HEK293 (cell line): ENCODE results near the gene MUSK.

Experiments
- CTCF ChIA-PET: fragments of 350-600 bp; formaldehyde crosslinking; extraction: SDS; loops from one replicate; lab custom pipeline; 2021; ENCODE audit warnings: antibody characterized with exemption; lab: Yijun Ruan, JAX
- POLR2A ChIA-PET: fragments of 300-600 bp; formaldehyde crosslinking; extraction: SDS; loops from one replicate; lab custom pipeline; 2020; ENCODE audit warnings: antibody characterized with exemption, inconsistent platforms; lab: Yijun Ruan, JAX
- H3K27ac ChIP-seq: fragments of 200-500 bp; sonication (Bioruptor generic); 2 replicates; pipeline ENCODE4 v1.5.1; 2014; ENCODE audit warnings: low read depth, low read length, control low read depth, inconsistent platforms; ENCODE audit errors: extremely low read depth
- H3K36me3 ChIP-seq, 2 experiments: fragments of 200-500 bp in 1 of 2; sonication (Bioruptor generic) in 1 of 2; 1 replicate in 1 of 2; 2 replicates in 1 of 2; pipeline ENCODE4 v1.5.1; 2014 to 2017; ENCODE audit warnings: inconsistent platforms in 2 of 2, low read length in 2 of 2; ENCODE audit not compliant: control insufficient read depth in 2 of 2, insufficient read depth in 1 of 2
- H3K4me1 ChIP-seq: fragments of 200-500 bp; sonication (Bioruptor generic); 2 replicates; pipeline ENCODE4 v1.5.1; 2014; ENCODE audit warnings: mild to moderate bottlenecking, low read length, inconsistent platforms; ENCODE audit not compliant: control insufficient read depth, insufficient read depth
- H3K4me3 ChIP-seq: 2 replicates; pipeline ENCODE4 v1.5.1; 2011; ENCODE audit warnings: low read depth, mild to moderate bottlenecking, control low read depth, low read length, moderate library complexity
- H3K9me3 ChIP-seq: fragments of 200-500 bp; sonication (Bioruptor generic); 2 replicates; pipeline ENCODE4 v1.5.1; 2014; ENCODE audit warnings: low read depth, low read length, inconsistent platforms; ENCODE audit not compliant: control insufficient read depth, insufficient read depth
- FEZF1 ChIP-seq: fragments of 450-650 bp; formaldehyde crosslinking; IDR thresholded peaks from 2 replicates; pipeline ENCODE4 v1.5.1; 2016; ENCODE audit warnings: missing biosample characterization, missing genetic modification characterization
- MZF1 ChIP-seq: fragments of 450-650 bp; formaldehyde crosslinking; IDR thresholded peaks from 2 replicates; pipeline ENCODE4 v1.5.1; 2017; ENCODE audit warnings: missing biosample characterization, missing genetic modification characterization, borderline replicate concordance
- ZBTB7A ChIP-seq: fragments of 450-650 bp; formaldehyde crosslinking; IDR thresholded peaks from 2 replicates; pipeline ENCODE4 v1.5.1; 2016; ENCODE audit warnings: low read depth, missing biosample characterization, missing genetic modification characterization
- ZNF169 ChIP-seq: fragments of 450-650 bp; formaldehyde crosslinking; IDR thresholded peaks from 2 replicates; pipeline ENCODE4 v1.5.1; 2016; ENCODE audit warnings: missing biosample characterization, missing genetic modification characterization
- ZNF174 ChIP-seq: fragments of 450-650 bp; formaldehyde crosslinking; IDR thresholded peaks from 2 replicates; pipeline ENCODE4 v1.5.0; 2017; ENCODE audit warnings: missing biosample characterization, mild to moderate bottlenecking, missing genetic modification characterization
- ZNF175 ChIP-seq: fragments of 450-650 bp; formaldehyde crosslinking; IDR thresholded peaks from 2 replicates; pipeline ENCODE4 v1.5.1; 2016; ENCODE audit warnings: missing biosample characterization, missing genetic modification characterization
- ZNF221 ChIP-seq: fragments of 450-650 bp; formaldehyde crosslinking; IDR thresholded peaks from 2 replicates; pipeline ENCODE4 v1.5.1; 2017; ENCODE audit warnings: missing biosample characterization, missing genetic modification characterization, borderline replicate concordance
- ZNF311 ChIP-seq: fragments of 450-650 bp; formaldehyde crosslinking; IDR thresholded peaks from 2 replicates; pipeline ENCODE4 v1.5.1; 2017; ENCODE audit warnings: missing biosample characterization, missing genetic modification characterization, borderline replicate concordance
- ZNF426 ChIP-seq: fragments of 450-650 bp; formaldehyde crosslinking; IDR thresholded peaks from 2 replicates; pipeline ENCODE4 v1.5.1; 2017; ENCODE audit warnings: missing biosample characterization, missing genetic modification characterization, mild to moderate bottlenecking, inconsistent platforms, moderate library complexity
- ZNF473 ChIP-seq: fragments of 450-650 bp; formaldehyde crosslinking; IDR thresholded peaks from 2 replicates; pipeline ENCODE4 v1.5.1; 2017; ENCODE audit warnings: missing biosample characterization, missing genetic modification characterization
- ZNF501 ChIP-seq: fragments of 450-650 bp; formaldehyde crosslinking; IDR thresholded peaks from 2 replicates; pipeline ENCODE4 v1.5.1; 2016; ENCODE audit warnings: missing biosample characterization, missing genetic modification characterization
- ZNF530 ChIP-seq: fragments of 450-650 bp; formaldehyde crosslinking; IDR thresholded peaks from 2 replicates; pipeline ENCODE4 v1.5.1; 2016; ENCODE audit warnings: low read depth, missing biosample characterization, missing genetic modification characterization
- ZNF544 ChIP-seq: fragments of 450-650 bp; formaldehyde crosslinking; IDR thresholded peaks from 2 replicates; pipeline ENCODE4 v1.5.0; 2017; ENCODE audit warnings: missing biosample characterization, missing genetic modification characterization
- ZNF548 ChIP-seq: fragments of 450-650 bp; formaldehyde crosslinking; IDR thresholded peaks from 2 replicates; pipeline ENCODE4 v1.5.1; 2016; ENCODE audit warnings: missing biosample characterization, missing genetic modification characterization
- ZNF621 ChIP-seq: fragments of 450-650 bp; formaldehyde crosslinking; IDR thresholded peaks from 2 replicates; pipeline ENCODE4 v1.5.1; 2017; ENCODE audit warnings: missing biosample characterization, missing genetic modification characterization
- ZNF624 ChIP-seq: fragments of 450-650 bp; formaldehyde crosslinking; IDR thresholded peaks from 2 replicates; pipeline ENCODE4 v1.5.1; 2017; ENCODE audit warnings: missing biosample characterization, missing genetic modification characterization
- ZNF629 ChIP-seq: fragments of 450-650 bp; formaldehyde crosslinking; IDR thresholded peaks from 2 replicates; pipeline ENCODE4 v1.5.1; 2017; ENCODE audit warnings: missing biosample characterization, missing genetic modification characterization
- ZNF768 ChIP-seq: fragments of 450-650 bp; formaldehyde crosslinking; IDR thresholded peaks from 2 replicates; pipeline ENCODE4 v1.5.1; 2018; ENCODE audit warnings: missing biosample characterization, mild to moderate bottlenecking, missing genetic modification characterization
- TF ChIP-seq, protein P1 (sequence below): fragments of 450-650 bp; formaldehyde crosslinking; IDR thresholded peaks from 2 replicates; pipeline ENCODE4 v1.5.1; 2016; ENCODE audit warnings: missing biosample characterization, missing genetic modification characterization
- TF ChIP-seq, protein P2 (sequence below): fragments of 450-650 bp; formaldehyde crosslinking; conservative IDR thresholded peaks from 2 replicates; pipeline ENCODE4 v1.5.1; 2016; ENCODE audit warnings: low read depth, missing biosample characterization, missing genetic modification characterization
- TF ChIP-seq, protein P3 (sequence below): fragments of 450-650 bp; formaldehyde crosslinking; IDR thresholded peaks from 2 replicates; pipeline ENCODE4 v1.5.1; 2016; ENCODE audit warnings: missing biosample characterization, missing genetic modification characterization
- TF ChIP-seq, protein P4 (sequence below): sonication (generic); formaldehyde crosslinking; IDR thresholded peaks from 2 replicates; pipeline ENCODE4 v1.8.1; 2022; ENCODE audit warnings: mild to moderate bottlenecking, moderate library complexity, missing genetic modification reagents
- TF ChIP-seq, protein P5 (sequence below): fragments of 450-650 bp; formaldehyde crosslinking; IDR thresholded peaks from 2 replicates; pipeline ENCODE4 v1.5.1; 2017; ENCODE audit warnings: missing biosample characterization, mild to moderate bottlenecking, missing genetic modification characterization, moderate library complexity

Gene MUSK

DNA sequence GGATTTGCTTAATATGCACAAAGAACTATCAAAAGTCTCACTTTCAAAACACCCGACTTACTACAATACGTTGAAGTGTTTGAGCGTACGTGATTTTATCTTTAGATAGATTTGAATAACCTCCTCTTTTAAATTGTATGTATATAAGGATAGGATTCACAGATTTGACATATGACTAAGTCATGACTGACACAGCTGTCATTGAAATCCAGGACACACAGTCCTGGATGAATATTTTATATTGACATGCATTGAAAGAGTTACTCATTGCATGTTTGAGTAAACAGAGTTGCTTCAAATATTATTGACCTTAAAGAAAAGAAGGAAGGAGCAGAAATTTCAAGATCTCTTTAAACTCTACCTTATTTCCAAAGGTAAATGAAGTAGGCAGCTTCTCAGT, 3.3 kb downstream of the MUSK start (continued):
- TF ChIP-seq, protein P1, sequence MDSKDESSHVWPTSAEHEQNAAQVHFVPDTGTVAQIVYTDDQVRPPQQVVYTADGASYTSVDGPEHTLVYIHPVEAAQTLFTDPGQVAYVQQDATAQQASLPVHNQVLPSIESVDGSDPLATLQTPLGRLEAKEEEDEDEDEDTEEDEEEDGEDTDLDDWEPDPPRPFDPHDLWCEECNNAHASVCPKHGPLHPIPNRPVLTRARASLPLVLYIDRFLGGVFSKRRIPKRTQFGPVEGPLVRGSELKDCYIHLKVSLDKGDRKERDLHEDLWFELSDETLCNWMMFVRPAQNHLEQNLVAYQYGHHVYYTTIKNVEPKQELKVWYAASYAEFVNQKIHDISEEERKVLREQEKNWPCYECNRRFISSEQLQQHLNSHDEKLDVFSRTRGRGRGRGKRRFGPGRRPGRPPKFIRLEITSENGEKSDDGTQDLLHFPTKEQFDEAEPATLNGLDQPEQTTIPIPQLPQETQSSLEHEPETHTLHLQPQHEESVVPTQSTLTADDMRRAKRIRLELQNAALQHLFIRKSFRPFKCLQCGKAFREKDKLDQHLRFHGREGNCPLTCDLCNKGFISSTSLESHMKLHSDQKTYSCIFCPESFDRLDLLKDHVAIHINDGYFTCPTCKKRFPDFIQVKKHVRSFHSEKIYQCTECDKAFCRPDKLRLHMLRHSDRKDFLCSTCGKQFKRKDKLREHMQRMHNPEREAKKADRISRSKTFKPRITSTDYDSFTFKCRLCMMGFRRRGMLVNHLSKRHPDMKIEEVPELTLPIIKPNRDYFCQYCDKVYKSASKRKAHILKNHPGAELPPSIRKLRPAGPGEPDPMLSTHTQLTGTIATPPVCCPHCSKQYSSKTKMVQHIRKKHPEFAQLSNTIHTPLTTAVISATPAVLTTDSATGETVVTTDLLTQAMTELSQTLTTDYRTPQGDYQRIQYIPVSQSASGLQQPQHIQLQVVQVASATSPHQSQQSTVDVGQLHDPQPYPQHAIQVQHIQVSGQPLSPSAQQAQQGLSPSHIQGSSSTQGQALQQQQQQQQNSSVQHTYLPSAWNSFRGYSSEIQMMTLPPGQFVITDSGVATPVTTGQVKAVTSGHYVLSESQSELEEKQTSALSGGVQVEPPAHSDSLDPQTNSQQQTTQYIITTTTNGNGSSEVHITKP (tag by site-specific recombination): no peak
- TF ChIP-seq ZNF174 (tag by site-specific recombination) (no peak), ZNF624 (no peak), ZNF629 (no peak)

DNA sequence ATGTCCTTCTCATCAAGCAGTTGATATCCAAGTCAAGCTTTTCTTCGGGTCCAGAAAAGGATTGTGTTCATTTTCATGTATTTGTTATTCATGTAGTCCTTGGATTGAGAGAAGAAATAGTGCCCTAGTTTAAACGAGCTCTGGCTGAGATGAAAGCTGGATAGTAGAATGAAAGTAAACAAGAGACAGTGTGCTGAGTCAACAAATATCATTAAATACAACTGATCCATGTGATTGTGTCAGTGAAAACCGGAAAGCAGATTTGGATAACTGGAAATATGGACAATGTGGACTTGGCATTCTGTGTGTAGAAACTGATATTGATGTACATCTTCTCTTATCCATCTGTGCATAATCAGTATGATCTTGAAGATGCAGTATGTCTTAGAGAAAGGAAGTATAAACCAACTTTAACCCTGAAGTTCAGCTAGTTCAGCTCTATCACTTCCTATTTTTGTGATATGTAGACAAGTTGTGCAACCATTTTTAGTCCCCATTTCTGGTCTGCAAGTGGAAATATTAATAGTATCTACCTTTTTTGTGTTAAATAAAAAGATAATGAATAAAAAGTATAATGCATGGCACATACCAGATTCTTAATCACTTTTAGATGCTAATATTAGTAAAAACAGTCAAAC, 4.4 kb downstream of the MUSK start:
- H3K4me1 ChIP-seq: no peaks in the 10 kb centered on the region
- CTCF ChIA-PET: no interaction called here
- H3K27ac ChIP-seq: no peak overlapping the region
- H3K9me3 ChIP-seq: no peaks in the 10 kb centered on the region
- H3K36me3 ChIP-seq: no peaks in the 10 kb centered on the region
- POLR2A ChIA-PET: no interaction called here
- no peak overlapping the region for H3K4me3 ChIP-seq
- TF ChIP-seq ZNF426 (tag by site-specific recombination): no peak
- no peak for TF ChIP-seq ZNF621
- no peak for TF ChIP-seq ZNF501 (tag by site-specific recombination)
- TF ChIP-seq ZNF169 (tag by site-specific recombination): no peak
- no peak for TF ChIP-seq ZNF473 (tag by site-specific recombination)
- TF ChIP-seq, all 188 proteins: peak for 0

DNA sequence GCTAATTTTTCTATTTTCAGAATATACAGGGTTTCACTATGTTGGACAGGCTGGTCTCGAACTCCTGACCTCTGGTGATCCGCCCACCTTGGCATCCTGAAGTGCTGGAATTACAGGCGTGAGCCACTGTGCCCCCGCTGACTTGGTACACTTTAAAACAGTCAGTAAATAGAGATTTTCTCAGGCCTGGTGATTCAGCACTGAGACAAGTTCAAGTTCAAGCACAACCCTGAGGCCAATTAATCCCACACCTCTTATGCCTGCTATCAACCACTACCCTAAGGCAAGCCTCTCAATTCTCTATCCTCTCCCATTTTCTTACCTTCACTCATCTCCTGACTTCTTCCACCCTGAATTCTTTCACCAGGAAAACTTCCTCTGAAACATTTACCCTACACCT, 18.9 kb downstream of the MUSK start:
- Histone ChIP-seq H3K4me1 (no peaks in the 10 kb centered on the region), H3K27ac (no peak overlapping the region), H3K9me3 (no peaks in the 10 kb centered on the region), H3K4me3 (no peak overlapping the region), H3K36me3 (no peaks in the 10 kb centered on the region)
- ChIA-PET POLR2A (no interaction called here), CTCF (no interaction called here)
- TF ChIP-seq, protein P2, sequence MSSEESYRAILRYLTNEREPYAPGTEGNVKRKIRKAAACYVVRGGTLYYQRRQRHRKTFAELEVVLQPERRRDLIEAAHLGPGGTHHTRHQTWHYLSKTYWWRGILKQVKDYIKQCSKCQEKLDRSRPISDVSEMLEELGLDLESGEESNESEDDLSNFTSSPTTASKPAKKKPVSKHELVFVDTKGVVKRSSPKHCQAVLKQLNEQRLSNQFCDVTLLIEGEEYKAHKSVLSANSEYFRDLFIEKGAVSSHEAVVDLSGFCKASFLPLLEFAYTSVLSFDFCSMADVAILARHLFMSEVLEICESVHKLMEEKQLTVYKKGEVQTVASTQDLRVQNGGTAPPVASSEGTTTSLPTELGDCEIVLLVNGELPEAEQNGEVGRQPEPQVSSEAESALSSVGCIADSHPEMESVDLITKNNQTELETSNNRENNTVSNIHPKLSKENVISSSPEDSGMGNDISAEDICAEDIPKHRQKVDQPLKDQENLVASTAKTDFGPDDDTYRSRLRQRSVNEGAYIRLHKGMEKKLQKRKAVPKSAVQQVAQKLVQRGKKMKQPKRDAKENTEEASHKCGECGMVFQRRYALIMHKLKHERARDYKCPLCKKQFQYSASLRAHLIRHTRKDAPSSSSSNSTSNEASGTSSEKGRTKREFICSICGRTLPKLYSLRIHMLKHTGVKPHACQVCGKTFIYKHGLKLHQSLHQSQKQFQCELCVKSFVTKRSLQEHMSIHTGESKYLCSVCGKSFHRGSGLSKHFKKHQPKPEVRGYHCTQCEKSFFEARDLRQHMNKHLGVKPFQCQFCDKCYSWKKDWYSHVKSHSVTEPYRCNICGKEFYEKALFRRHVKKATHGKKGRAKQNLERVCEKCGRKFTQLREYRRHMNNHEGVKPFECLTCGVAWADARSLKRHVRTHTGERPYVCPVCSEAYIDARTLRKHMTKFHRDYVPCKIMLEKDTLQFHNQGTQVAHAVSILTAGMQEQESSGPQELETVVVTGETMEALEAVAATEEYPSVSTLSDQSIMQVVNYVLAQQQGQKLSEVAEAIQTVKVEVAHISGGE (tag by site-specific recombination): no peak
- TF ChIP-seq MZF1 (tag by site-specific recombination): no peak
- TF ChIP-seq ZNF175 (tag by site-specific recombination): no peak
- TF ChIP-seq ZNF768 (tag by site-specific recombination): no peak
- no peak for TF ChIP-seq ZNF221 (tag by site-specific recombination)
- TF ChIP-seq, protein P3, sequence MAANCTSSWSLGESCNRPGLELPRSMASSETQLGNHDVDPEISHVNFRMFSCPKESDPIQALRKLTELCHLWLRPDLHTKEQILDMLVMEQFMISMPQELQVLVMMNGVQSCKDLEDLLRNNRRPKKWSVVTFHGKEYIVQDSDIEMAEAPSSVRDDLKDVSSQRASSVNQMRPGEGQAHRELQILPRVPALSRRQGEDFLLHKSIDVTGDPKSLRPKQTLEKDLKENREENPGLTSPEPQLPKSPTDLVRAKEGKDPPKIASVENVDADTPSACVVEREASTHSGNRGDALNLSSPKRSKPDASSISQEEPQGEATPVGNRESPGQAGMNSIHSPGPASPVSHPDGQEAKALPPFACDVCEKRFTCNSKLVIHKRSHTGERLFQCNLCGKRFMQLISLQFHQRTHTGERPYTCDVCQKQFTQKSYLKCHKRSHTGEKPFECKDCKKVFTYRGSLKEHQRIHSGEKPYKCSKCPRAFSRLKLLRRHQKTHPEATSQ (tag by site-specific recombination): no peak
- TF ChIP-seq ZNF544 (tag by site-specific recombination): no peak
- TF ChIP-seq ZNF311 (tag by site-specific recombination): no peak
- TF ChIP-seq, protein P4, sequence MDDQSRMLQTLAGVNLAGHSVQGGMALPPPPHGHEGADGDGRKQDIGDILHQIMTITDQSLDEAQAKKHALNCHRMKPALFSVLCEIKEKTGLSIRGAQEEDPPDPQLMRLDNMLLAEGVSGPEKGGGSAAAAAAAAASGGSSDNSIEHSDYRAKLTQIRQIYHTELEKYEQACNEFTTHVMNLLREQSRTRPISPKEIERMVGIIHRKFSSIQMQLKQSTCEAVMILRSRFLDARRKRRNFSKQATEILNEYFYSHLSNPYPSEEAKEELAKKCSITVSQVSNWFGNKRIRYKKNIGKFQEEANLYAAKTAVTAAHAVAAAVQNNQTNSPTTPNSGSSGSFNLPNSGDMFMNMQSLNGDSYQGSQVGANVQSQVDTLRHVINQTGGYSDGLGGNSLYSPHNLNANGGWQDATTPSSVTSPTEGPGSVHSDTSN (CRISPR knock-in tag): no peak
- no peak for TF ChIP-seq FEZF1 (tag by site-specific recombination)
- no peak for TF ChIP-seq ZNF548
- TF ChIP-seq, protein P5, sequence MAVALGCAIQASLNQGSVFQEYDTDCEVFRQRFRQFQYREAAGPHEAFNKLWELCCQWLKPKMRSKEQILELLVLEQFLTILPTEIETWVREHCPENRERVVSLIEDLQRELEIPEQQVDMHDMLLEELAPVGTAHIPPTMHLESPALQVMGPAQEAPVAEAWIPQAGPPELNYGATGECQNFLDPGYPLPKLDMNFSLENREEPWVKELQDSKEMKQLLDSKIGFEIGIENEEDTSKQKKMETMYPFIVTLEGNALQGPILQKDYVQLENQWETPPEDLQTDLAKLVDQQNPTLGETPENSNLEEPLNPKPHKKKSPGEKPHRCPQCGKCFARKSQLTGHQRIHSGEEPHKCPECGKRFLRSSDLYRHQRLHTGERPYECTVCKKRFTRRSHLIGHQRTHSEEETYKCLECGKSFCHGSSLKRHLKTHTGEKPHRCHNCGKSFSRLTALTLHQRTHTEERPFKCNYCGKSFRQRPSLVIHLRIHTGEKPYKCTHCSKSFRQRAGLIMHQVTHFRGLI (tag by site-specific recombination): no peak
- no peak for TF ChIP-seq ZNF530
- TF ChIP-seq ZBTB7A (tag by site-specific recombination): no peak
